A673 (cell line): ENCODE results near the gene ANO4. TPM values are rescaled to one million over a fixed set of nuclear protein-coding genes. Genes with fewer than 3 reads are reported as not detected.

Source experiments
- BruUV-seq: library from RNA; stranded (reverse); fragments of 400-500 nt; replicated peaks from 2 replicates; lab custom pipeline; 2021; lab: Mats Ljungman, UMichigan
- CTCF ChIA-PET: fragments of 300-600 bp; sonication (Branson Sonifier 250); formaldehyde crosslinking; loops from one replicate; lab custom pipeline; 2022; ENCODE audit warnings: antibody characterized with exemption; lab: Charles Lee
- POLR2A ChIA-PET: fragments of 300-600 bp; sonication (Branson Sonifier 250); formaldehyde crosslinking; loops from one replicate; lab custom pipeline; 2022; ENCODE audit warnings: antibody characterized with exemption; ENCODE audit not compliant: low non-redundant PET; lab: Charles Lee
- DNase-seq: peaks from one replicate; pipeline ENCODE4 v3.0.0-alpha.2; 2015; ENCODE audit warnings: low spot score
- H3K27ac ChIP-seq: fragments of 200-600 bp; sonication (generic); 2 replicates; pipeline ENCODE4 v1.5.1; 2016; ENCODE audit warnings: mixed run types, low read depth, mild to moderate bottlenecking, mixed read lengths, antibody characterized with exemption, low read length; ENCODE audit not compliant: poor library complexity, severe bottlenecking
- H3K27me3 ChIP-seq: fragments of 200-600 bp; sonication (generic); replicated peaks from 2 replicates; pipeline ENCODE4 v1.6.1; 2017; ENCODE audit warnings: mixed run types, low read depth, mild to moderate bottlenecking, mixed read lengths, antibody characterized with exemption, low read length; ENCODE audit not compliant: insufficient read depth, poor library complexity
- H3K36me3 ChIP-seq: fragments of 200-600 bp; sonication (generic); 2 replicates; pipeline ENCODE4 v1.6.1; 2016; ENCODE audit warnings: mixed run types, mild to moderate bottlenecking, mixed read lengths, antibody characterized with exemption, low read length; ENCODE audit not compliant: insufficient read depth, poor library complexity, severe bottlenecking
- H3K4me1 ChIP-seq: fragments of 200-600 bp; sonication (generic); 2 replicates; pipeline ENCODE4 v1.6.1; 2017; ENCODE audit warnings: mixed run types, mild to moderate bottlenecking, mixed read lengths, antibody characterized with exemption, low read length; ENCODE audit not compliant: insufficient read depth, poor library complexity, severe bottlenecking
- H3K4me3 ChIP-seq: fragments of 200-600 bp; sonication (generic); 2 replicates; pipeline ENCODE4 v1.5.1; 2016; ENCODE audit warnings: low read depth, mixed run types, mild to moderate bottlenecking, mixed read lengths, low read length; ENCODE audit not compliant: poor library complexity, severe bottlenecking
- H3K9me3 ChIP-seq: fragments of 200-600 bp; sonication (generic); 2 replicates; pipeline ENCODE4 v1.6.1; 2016; ENCODE audit warnings: mixed run types, low read depth, mild to moderate bottlenecking, mixed read lengths, antibody characterized with exemption, low read length; ENCODE audit not compliant: poor library complexity, severe bottlenecking
- CTCF ChIP-seq: fragments of 300-800, 200-600 bp; sonication (generic); conservative IDR thresholded peaks from 2 replicates; pipeline ENCODE4 v1.5.1; 2017; ENCODE audit warnings: low read depth, mild to moderate bottlenecking, antibody characterized with exemption, low read length, moderate library complexity, mixed read lengths
- EZH2 ChIP-seq: fragments of 200-600 bp; sonication (generic); IDR thresholded peaks from 2 replicates; pipeline ENCODE4 v1.6.1; 2017; ENCODE audit warnings: borderline replicate concordance, low read depth, mild to moderate bottlenecking, mixed read lengths, antibody characterized with exemption, low read length; ENCODE audit not compliant: poor library complexity, severe bottlenecking
- intact Hi-C: fragments of 100-400 bp; cut with micrococcal nuclease; formaldehyde crosslinking; loops from one replicate; pipeline ENCODE4 v1.10.0; 2022; ENCODE audit not compliant: unreplicated experiment
- total RNA-seq: library from RNA; stranded (reverse); gene quantifications from 2 replicates; pipeline ENCODE4 v1.2.3, GENCODE V29; 2021

Gene ANO4
- total RNA-seq, 1 experiment from 2014 or later: 9.3 TPM

- intact Hi-C loops: no loop called here
- Histone ChIP-seq H3K4me3 (no peak overlapping the region), H3K4me1 (peaks cover 22% of the 10 kb centered on the region), H3K27ac (no peak overlapping the region), H3K9me3 (no peaks in the 10 kb centered on the region), H3K27me3 (no peaks in the 10 kb centered on the region), H3K36me3 (no peaks in the 10 kb centered on the region)
- TF ChIP-seq EZH2: no peak
- no peak for TF ChIP-seq CTCF
- DNase-seq: no peak
- POLR2A ChIA-PET: no interaction called here
- no TSS peak for BruUV-seq
- CTCF ChIA-PET: no interaction called here
Observed at GRCh38 chr12:101082706-101083105, 288.1 kb downstream of the ANO4 start.

- POLR2A ChIA-PET: interaction anchor here (0.6 kb wide), 1 partner anchor 11 kb away, joined by 6 read pairs; no protein-coding TSS in a partner anchor
- Histone ChIP-seq H3K9me3 (no peaks in the 10 kb centered on the region), H3K4me1 (peaks cover 7% of the 10 kb centered on the region), H3K27me3 (no peaks in the 10 kb centered on the region), H3K4me3 (no peak overlapping the region), H3K27ac (no peak overlapping the region), H3K36me3 (no peaks in the 10 kb centered on the region)
- peak; percentile 54 for DNase-seq
- CTCF ChIA-PET: no interaction called here
- intact Hi-C loops: no loop called here
- no TSS peak for BruUV-seq
- TF ChIP-seq CTCF (no peak), EZH2 (no peak)
Observed at GRCh38 chr12:101086490-101087135, 292.0 kb downstream of the ANO4 start.

GRCh38 chr12:101087920-101088319 is 293.3 kb downstream of the ANO4 start:
- H3K36me3 ChIP-seq: no peaks in the 10 kb centered on the region
- DNase-seq: no peak
- POLR2A ChIA-PET: no interaction called here
- H3K27ac ChIP-seq: no peak overlapping the region
- H3K27me3 ChIP-seq: no peaks in the 10 kb centered on the region
- no TSS peak for BruUV-seq
- intact Hi-C loops: no loop called here
- no peaks in the 10 kb centered on the region for H3K9me3 ChIP-seq
- CTCF ChIA-PET: no interaction called here
- TF ChIP-seq EZH2 (no peak), CTCF (no peak)
- peaks cover 7% of the 10 kb centered on the region for H3K4me1 ChIP-seq
- no peak overlapping the region for H3K4me3 ChIP-seq
